GM21576 (cell line): Measurements from ENCODE around the gene PPP2R2D.
A peak's percentile ranks its signal among the peaks of the same experiment; 100 is the strongest.

Source experiments
- ATAC-seq: cut with Tn5 transposase; IDR thresholded peaks from one replicate; pipeline ENCODE4 v1.9.1; 2021; ENCODE audit warnings: mild to moderate bottlenecking, moderate library complexity; ENCODE audit not compliant: unreplicated experiment

Gene PPP2R2D

GRCh38 chr10:131926253-131926652 is 25.4 kb downstream of the PPP2R2D start:
- no peak for ATAC-seq

GRCh38 chr10:131926743-131927595 is 26.2 kb downstream of the PPP2R2D start:
- ATAC-seq, result no peak

- ATAC-seq, result peak; percentile 83
These were observed 27.7 kb downstream of the PPP2R2D start for GRCh38 chr10:131928248-131929095.

GRCh38 chr10:131929122-131929845 is 28.5 kb downstream of the PPP2R2D start:
- ATAC-seq, result no peak

- no peak for ATAC-seq
These were observed 29.3 kb downstream of the PPP2R2D start for GRCh38 chr10:131930150-131930549.

GRCh38 chr10:131930586-131931330 is 29.9 kb downstream of the PPP2R2D start:
- ATAC-seq, result no peak

GRCh38 chr10:131931981-131932380 is 31.2 kb downstream of the PPP2R2D start:
- no peak for ATAC-seq

- no peak for ATAC-seq
These were observed 32.3 kb downstream of the PPP2R2D start for GRCh38 chr10:131933016-131933695.

- no peak for ATAC-seq
These were observed 32.9 kb downstream of the PPP2R2D start for GRCh38 chr10:131933696-131934086.

GRCh38 chr10:131934769-131935168 is 34.0 kb downstream of the PPP2R2D start:
- ATAC-seq, result no peak

GRCh38 chr10:131935260-131935659 is 34.5 kb downstream of the PPP2R2D start:
- ATAC-seq, result no peak

GRCh38 chr10:131936294-131936693 is 35.5 kb downstream of the PPP2R2D start:
- ATAC-seq, result no peak

GRCh38 chr10:131936736-131937135 is 35.9 kb downstream of the PPP2R2D start:
- no peak for ATAC-seq

- ATAC-seq, result no peak
These were observed 37.0 kb downstream of the PPP2R2D start for GRCh38 chr10:131937836-131938235.

GRCh38 chr10:131938681-131939080 is 37.9 kb downstream of the PPP2R2D start:
- no peak for ATAC-seq

- no peak for ATAC-seq
These were observed 41.6 kb downstream of the PPP2R2D start for GRCh38 chr10:131942455-131942854.

GRCh38 chr10:131943021-131943814 is 42.4 kb downstream of the PPP2R2D start:
- ATAC-seq, result no peak

- ATAC-seq, result no peak
These were observed 43.6 kb downstream of the PPP2R2D start for GRCh38 chr10:131944412-131944811.
